Spleen (tissue), 11 donors: ENCODE results near the gene CCZ1. TPM values are rescaled to one million over a fixed set of nuclear protein-coding genes. Genes with fewer than 3 reads are reported as not detected.
A peak's percentile ranks its signal among the peaks of the same experiment; 100 is the strongest.
"Not testable (repeated sequence)": the region's sequence is repeated elsewhere in the genome, so short reads cannot be mapped to it uniquely, and the experiment has no call there.

Experiments
- DNase-seq: peaks from one replicate; pipeline ENCODE4 v3.0.0-alpha.2; 2020
- H3K27ac ChIP-seq, 8 donors: fragments of 200-600 bp; sonication (generic) in 7 of 8; 1 replicate in 4 of 8; 2 replicates in 4 of 8; pipeline versions ENCODE4 v1.5.0 to v1.8.0; 2016 to 2021; ENCODE audit warnings: inconsistent platforms in 4 of 8, mild to moderate bottlenecking in 4 of 8, moderate library complexity in 1 of 8
- H3K27me3 ChIP-seq, 7 donors: fragments of 200-600 bp; sonication (generic) in 6 of 7; replicated peaks in 1 of 7; 1 replicate in 4 of 7; 2 replicates in 3 of 7; pipeline versions ENCODE4 v1.5.0 to v1.8.0; 2016 to 2021; ENCODE audit warnings: inconsistent platforms in 3 of 7, mild to moderate bottlenecking in 1 of 7
- H3K36me3 ChIP-seq, 6 donors: fragments of 200-600 bp; sonication (generic) in 5 of 6; 1 replicate in 4 of 6; 2 replicates in 2 of 6; pipeline versions ENCODE4 v1.5.0 to v1.8.0; 2016 to 2021; ENCODE audit warnings: inconsistent platforms in 2 of 6
- H3K4me1 ChIP-seq, 6 donors: fragments of 200-600 bp; sonication (generic) in 5 of 6; 1 replicate in 3 of 6; 2 replicates in 3 of 6; pipeline versions ENCODE4 v1.5.0 to v1.8.0; 2016 to 2021; ENCODE audit warnings: inconsistent platforms in 3 of 6
- H3K4me3 ChIP-seq, 8 donors: fragments of 200-600 bp; sonication (generic) in 7 of 8; 1 replicate in 4 of 8; 2 replicates in 4 of 8; pipeline versions ENCODE4 v1.5.0 to v1.8.0; 2016 to 2021; ENCODE audit warnings: inconsistent platforms in 4 of 8, mild to moderate bottlenecking in 4 of 8, moderate library complexity in 2 of 8
- H3K9me3 ChIP-seq, 8 donors: fragments of 200-600 bp; sonication (generic) in 7 of 8; 1 replicate in 4 of 8; 2 replicates in 4 of 8; pipeline versions ENCODE4 v1.5.0 to v1.8.0; 2016 to 2021; ENCODE audit warnings: inconsistent platforms in 4 of 8
- POLR2AphosphoS5 ChIP-seq, 3 donors: sonication (generic); formaldehyde crosslinking; IDR thresholded peaks; one replicate each; pipeline ENCODE4 v1.5.1; 2017; ENCODE audit warnings: antibody characterized with exemption in 3 of 3
- WGBS, 5 donors: extraction: QIAGEN DNeasy Blood & Tissue Kit in 3 of 5; methylation state at CpG; one replicate each; pipeline versions ENCODE4 v1.1.5 to v1.1.7; 2013 to 2018; 5-methylcytosine and 5-hydroxymethylcytosine counted together
- intact Hi-C: fragments of 100-400 bp; cut with DNase I; formaldehyde crosslinking; loops from one replicate; pipeline ENCODE4 v1.15.0; 2023; ENCODE audit warnings: low total_unique reads
- polyA plus RNA-seq, 3 donors: library from polyadenylated mRNA; stranded (reverse); fragments of 200-250 nt; gene quantifications; one replicate each; pipeline ENCODE4 v1.2.1, GENCODE V29; 2013
- small RNA-seq, 4 donors: library from RNA; depleted of rRNA; stranded (forward); fragments of <200 nt; gene quantifications; one replicate each; pipeline ENCODE3, GENCODE V24; 2016
- total RNA-seq, 7 donors: library from RNA; depleted of rRNA in 3 of 7; stranded (reverse); fragments of >200 nt in 3 of 7; fragmentation: NEBNext Ultra II Directional in 4 of 7; extraction: Animal tissue kit (Norgen Biotek cat#: 25700) in 4 of 7; gene quantifications; one replicate each; pipeline versions ENCODE4 v1.1.0 to v1.2.1, GENCODE V29; 2016 to 2021
- donor health status: healthy with polysubstance abuse.
- donor health status: DM: no; HTN: no; CAD: no; lungs with moderate emphysema.
- donor health status: DM: no; HTN: no; CAD: no.
- donor health status: Bipolar disorder and iron deficiency.
- donor health status: healthy.
- donor health status: DM: no; HTN: no; CAD: no.
- donor health status: DM: yes; HTN: yes; CAD: no.

The CCZ1 gene
- total and polyA plus RNA-seq, 10 donors, result 31.6 to 78.0 (median 61.0) TPM

GRCh38 chr7:5931905-5932644 lies 33.5 kb downstream of the CCZ1 start:
- peak in 1 of 3 donors; percentile 26 for TF ChIP-seq POLR2AphosphoS5 (IDR thresholded peaks at IDR 0.05)
- H3K36me3 ChIP-seq, result peaks cover 0 to 20% (median 0%) of the 10 kb centered on the region in 6 donors
- H3K27ac ChIP-seq, result peak overlapping the region in 1 of 8 donors; percentile 14
- H3K4me1 ChIP-seq, intact Hi-C loops, H3K9me3 ChIP-seq, DNase-seq, H3K27me3 ChIP-seq, H3K4me3 ChIP-seq: not testable (repeated sequence)
- 21 to 94% (median 78%) methylated on average over 3 to 7 of the region's 13 CpGs for WGBS, 5 donors

- DNase-seq, H3K4me3 ChIP-seq, H3K27me3 ChIP-seq, H3K27ac ChIP-seq, H3K36me3 ChIP-seq, intact Hi-C loops, H3K4me1 ChIP-seq, H3K9me3 ChIP-seq: not testable (repeated sequence)
- no CpG with 5 or more reads among the region's 17 CpGs for WGBS, 5 donors
These were observed 36.5 kb downstream of the CCZ1 start for GRCh38 chr7:5934945-5935450.

- H3K27ac ChIP-seq, H3K4me3 ChIP-seq, H3K27me3 ChIP-seq, intact Hi-C loops, DNase-seq, H3K36me3 ChIP-seq, H3K9me3 ChIP-seq, H3K4me1 ChIP-seq: not testable (repeated sequence)
- WGBS, 5 donors, result 49 to 84% (median 68%) methylated on average over 3 to 5 of the region's 13 CpGs; no CpG with 5 or more reads in 1 of the 5 donors
These were observed 64.7 kb downstream of the CCZ1 start for GRCh38 chr7:5963205-5963604.

GRCh38 chr7:5963810-5964209 lies 65.3 kb downstream of the CCZ1 start:
- DNase-seq, H3K9me3 ChIP-seq, H3K36me3 ChIP-seq, H3K27me3 ChIP-seq, H3K27ac ChIP-seq, H3K4me3 ChIP-seq, intact Hi-C loops, H3K4me1 ChIP-seq: not testable (repeated sequence)
- WGBS, 5 donors, result 84 to 94% (median 87%) methylated on average over 3 to 4 of the region's 7 CpGs; no CpG with 5 or more reads in 1 of the 5 donors

GRCh38 chr7:5970347-5970911 lies 71.9 kb downstream of the CCZ1 start, which contains the start of gene RSPH10B:
Gene RSPH10B (minus strand): TSS chr7:5970689. CDS start chr7:5967116, 3,573 bp downstream.
- DNase-seq, H3K9me3 ChIP-seq, H3K36me3 ChIP-seq, intact Hi-C loops, H3K4me3 ChIP-seq, H3K4me1 ChIP-seq, H3K27me3 ChIP-seq, H3K27ac ChIP-seq: not testable (repeated sequence)
- 25 to 35% methylated on average over 16 to 26 of the region's 43 CpGs; no CpG with 5 or more reads in 3 of the 5 donors for WGBS, 5 donors

- H3K4me3 ChIP-seq, H3K9me3 ChIP-seq, H3K27ac ChIP-seq, intact Hi-C loops, DNase-seq, H3K27me3 ChIP-seq, H3K4me1 ChIP-seq: not testable (repeated sequence)
- WGBS, 5 donors, result no CpG with 5 or more reads among the region's 8 CpGs
- peaks cover 0 to 24% (median 7%) of the 10 kb centered on the region in 6 donors for H3K36me3 ChIP-seq
These were observed 75.0 kb downstream of the CCZ1 start for GRCh38 chr7:5973580-5973979.

Small RNA genes lying within 50 kb of the gene (small RNA-seq; reads per million reads assigned to genes)
- 0 reads per million in 4 donors for gene RN7SL556P

Other genes with a start within 250 kb of the CCZ1 start
- 10 to 100 TPM; 45.4 to 65.1 (median 53.6) TPM for gene RNF216, start 117.1 kb upstream of the CCZ1 start, total RNA-seq
- 10 to 100 TPM in 2 of 3 donors, 1 to 10 TPM in 1; 10.0 to 18.3 (median 15.1) TPM for gene RNF216, start 117.1 kb upstream of the CCZ1 start, polyA plus RNA-seq
- 1 to 10 TPM in 1 of 7 donors, under 1 TPM in 3, not detected in 3; 0.70 to 1.1 (median 0.85) TPM for gene OCM, start 17.9 kb upstream of the CCZ1 start, total RNA-seq
- 1 to 10 TPM; 1.1 to 2.9 (median 1.8) TPM for gene OCM, start 17.9 kb upstream of the CCZ1 start, polyA plus RNA-seq
- gene RSPH10B, start 72.0 kb downstream of the CCZ1 start, total RNA-seq, result 1 to 10 TPM in 5 of 7 donors, under 1 TPM in 2; 0.60 to 7.1 (median 1.5) TPM
- gene RSPH10B, start 72.0 kb downstream of the CCZ1 start, polyA plus RNA-seq, result under 1 TPM; 0.30 to 0.83 (median 0.54) TPM
- gene PMS2, start 110.3 kb downstream of the CCZ1 start, total RNA-seq, result 10 to 100 TPM; 10.8 to 20.0 (median 15.0) TPM
- gene PMS2, start 110.3 kb downstream of the CCZ1 start, polyA plus RNA-seq, result 1 to 10 TPM; 4.7 to 5.6 (median 5.3) TPM
- gene AIMP2, start 110.5 kb downstream of the CCZ1 start, total RNA-seq, result 10 to 100 TPM; 14.0 to 26.8 (median 19.2) TPM
- gene AIMP2, start 110.5 kb downstream of the CCZ1 start, polyA plus RNA-seq, result 10 to 100 TPM; 14.9 to 27.3 (median 20.9) TPM
- gene ANKRD61, start 132.6 kb downstream of the CCZ1 start, total RNA-seq, result under 1 TPM in 1 of 7 donors, not detected in 6; 0.37 TPM
- under 1 TPM in 2 of 3 donors, not detected in 1; 0.05 to 0.13 TPM for gene ANKRD61, start 132.6 kb downstream of the CCZ1 start, polyA plus RNA-seq
- 100 to 1,000 TPM in 4 of 7 donors, 10 to 100 TPM in 3; 61.0 to 243 (median 108) TPM for gene EIF2AK1, start 160.4 kb downstream of the CCZ1 start, total RNA-seq
- 10 to 100 TPM; 32.4 to 39.0 (median 36.6) TPM for gene EIF2AK1, start 160.4 kb downstream of the CCZ1 start, polyA plus RNA-seq
- 10 to 100 TPM in 5 of 7 donors, 1 to 10 TPM in 2; 9.3 to 14.7 (median 11.8) TPM for gene USP42, start 206.2 kb downstream of the CCZ1 start, total RNA-seq
- gene USP42, start 206.2 kb downstream of the CCZ1 start, polyA plus RNA-seq, result 1 to 10 TPM; 2.2 to 3.8 (median 3.0) TPM